ENCODE measurements around the gene ART3.
A peak's percentile ranks its signal among the peaks of the same experiment; 100 is the strongest.

Gene ART3

DNA sequence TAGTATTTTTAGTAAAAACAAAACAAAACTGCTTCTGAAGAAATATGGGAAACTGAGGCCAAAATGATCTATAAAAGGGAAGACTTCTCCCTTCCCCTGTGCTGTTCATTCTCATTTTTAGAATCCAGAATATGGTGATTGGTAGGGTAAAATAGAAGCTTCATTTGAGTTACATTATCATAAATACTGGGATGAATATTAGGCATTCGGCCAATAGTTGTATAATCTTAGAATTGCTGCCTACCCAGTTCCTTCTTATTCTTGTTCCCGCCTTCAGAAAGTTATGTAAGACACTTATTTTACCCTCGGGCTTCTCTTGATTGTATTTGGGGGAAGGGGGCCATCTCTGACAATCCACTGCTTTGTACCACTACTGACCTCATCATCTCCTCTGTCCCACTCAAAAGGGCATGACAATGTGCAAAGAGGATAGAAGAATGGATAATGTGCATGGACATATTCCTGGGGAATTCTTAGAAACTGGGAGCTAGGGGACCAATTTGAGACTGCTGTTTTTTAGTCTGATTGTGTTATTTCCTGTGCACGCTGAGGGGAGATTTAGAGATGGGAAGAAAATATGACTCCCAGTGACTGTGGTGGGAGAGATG lies 588 bp downstream of the ART3 start:
- DNase-seq (ENCODE audit: low spot score): no peak

DNA sequence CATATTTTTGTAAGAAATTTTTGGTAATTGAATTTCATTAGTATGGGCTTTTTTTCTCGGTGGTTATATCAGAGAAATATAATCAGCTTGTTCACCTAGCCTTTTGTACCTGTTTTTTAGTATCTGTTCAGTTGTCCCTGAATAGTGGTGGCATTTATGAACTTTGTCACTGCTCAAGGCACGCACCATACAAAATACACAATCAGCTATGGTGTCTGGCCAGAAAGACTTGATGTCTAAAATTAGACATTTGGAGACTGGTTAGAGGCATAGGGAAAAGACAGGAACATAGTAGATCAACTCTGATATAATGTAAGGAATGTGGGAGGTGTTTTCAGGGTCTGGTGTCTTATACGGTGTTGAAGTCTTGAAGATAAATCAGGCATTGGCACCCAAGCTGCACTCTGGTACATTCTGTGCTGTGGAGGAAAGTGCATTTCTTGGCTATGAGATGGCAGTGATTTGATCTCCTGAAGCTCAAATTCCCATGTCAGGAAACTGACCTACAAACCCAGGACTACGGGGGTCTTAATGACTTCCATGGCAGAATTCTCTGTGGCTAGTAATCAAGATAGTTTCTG lies 3.6 kb downstream of the ART3 start:
- DNase-seq (ENCODE audit: low spot score): no peak

DNA sequence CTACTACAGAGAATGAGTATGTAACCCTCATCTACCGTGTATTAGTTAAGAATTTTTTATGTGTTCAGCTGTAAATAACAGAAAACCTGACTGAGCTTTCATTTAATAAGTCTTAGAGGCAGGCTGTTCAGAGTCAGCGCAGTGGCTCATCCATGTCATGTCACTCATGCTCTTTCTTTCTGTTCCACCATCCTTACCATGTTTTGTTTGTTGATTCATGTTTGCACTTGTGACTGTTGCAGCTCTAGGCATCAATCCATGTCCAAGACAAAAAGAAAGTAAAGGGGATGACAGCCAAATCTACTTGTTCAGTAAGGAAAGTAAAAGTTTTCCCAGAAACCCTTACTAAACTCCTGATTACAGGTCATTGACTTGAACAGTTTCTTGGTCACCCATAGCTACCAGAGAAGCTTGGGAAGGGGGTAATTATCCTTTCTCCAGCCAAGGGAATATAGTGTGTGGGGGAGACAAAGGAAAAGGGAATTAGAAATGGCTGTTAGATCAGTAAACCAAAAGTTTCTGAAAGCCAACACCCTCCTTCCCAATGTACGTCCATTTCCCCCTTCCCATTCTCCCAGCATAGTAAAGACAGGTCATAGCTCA lies 9.0 kb downstream of the ART3 start:
- no peak for DNase-seq (ENCODE audit: low spot score)

- DNase-seq (ENCODE audit: low spot score): no peak
These were observed 10.0 kb downstream of the ART3 start for GRCh38 chr4:76084542-76084941.

DNA sequence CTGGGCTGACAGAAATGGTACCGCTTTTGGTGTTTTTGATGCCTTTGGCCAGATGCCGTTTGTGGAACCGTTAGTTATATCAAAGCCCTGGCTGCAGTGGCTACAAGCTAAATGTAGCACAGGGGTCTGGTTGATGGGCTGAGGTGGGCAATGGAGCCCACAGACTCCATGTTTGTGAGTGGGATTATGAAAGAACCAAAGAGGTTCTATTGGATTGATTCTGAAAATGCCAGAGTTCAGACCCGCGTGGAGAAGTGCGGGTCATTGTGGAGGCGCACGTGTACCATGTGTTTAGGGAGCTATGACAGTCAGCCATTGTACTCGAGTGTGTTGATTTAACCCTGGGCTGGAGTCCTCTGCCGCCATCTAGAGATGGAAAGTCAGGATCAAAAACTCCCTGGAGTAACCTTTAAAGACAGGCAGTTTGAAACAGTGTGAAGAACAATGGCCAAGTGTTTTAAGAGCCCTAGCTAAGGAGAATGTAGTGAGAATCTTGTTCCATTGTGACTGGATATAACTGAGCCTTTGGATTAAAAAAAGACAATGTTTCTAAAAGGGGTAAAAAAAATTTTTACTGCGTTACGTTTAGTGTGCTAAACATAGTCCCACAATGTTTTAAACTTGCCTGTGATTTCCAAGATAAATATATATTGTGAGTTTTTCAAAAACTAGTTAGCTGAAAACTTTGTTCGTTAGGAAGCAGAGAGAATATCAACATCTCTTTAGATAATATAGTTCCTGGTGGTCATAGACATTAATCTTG lies 12.7 kb downstream of the ART3 start:
- peak; percentile 70 for DNase-seq (ENCODE audit: low spot score)

DNA sequence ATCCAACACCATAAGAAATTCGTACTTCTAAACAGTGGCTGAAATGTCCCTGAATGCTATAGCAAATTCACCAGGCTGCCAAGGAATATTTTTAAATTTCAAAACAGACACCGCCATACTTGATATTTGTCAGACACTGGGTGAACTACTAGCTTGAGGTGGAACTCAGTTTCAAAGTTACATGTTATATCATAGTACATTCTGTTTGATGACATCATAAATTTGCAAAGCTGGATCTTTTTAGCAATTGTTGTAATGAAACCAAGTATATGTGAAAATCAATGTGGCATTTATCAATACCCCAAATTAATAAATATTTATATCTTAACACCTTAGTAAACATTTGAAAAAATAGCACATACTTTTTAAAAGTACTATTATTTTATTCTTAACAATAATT lies 14.2 kb downstream of the ART3 start:
- DNase-seq (ENCODE audit: low spot score): no peak

GRCh38 chr4:76090241-76090691 lies 15.8 kb downstream of the ART3 start:
- DNase-seq (ENCODE audit: low spot score): peak; percentile 75

DNA sequence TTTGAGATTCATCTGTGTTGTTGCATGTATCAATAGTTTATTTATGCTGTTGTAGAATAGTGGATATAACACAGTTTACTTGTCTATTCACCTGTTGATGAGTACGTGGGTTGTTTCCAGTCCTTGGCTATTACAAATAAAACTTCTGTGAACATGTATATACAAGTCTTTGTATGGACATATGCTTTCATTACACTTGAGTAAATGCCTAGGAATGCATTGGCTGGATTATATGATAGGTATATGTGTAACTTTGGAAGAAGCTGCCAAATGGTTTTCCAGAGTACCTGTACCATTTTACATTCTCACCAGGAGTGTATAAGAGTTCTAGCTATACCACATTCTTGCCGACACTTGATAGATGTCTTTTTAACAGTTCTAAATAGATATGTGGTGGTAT lies 16.5 kb downstream of the ART3 start:
- no peak for DNase-seq (ENCODE audit: low spot score)

GRCh38 chr4:76095568-76095967 lies 21.1 kb downstream of the ART3 start:
- DNase-seq (ENCODE audit: low spot score): no peak

DNA sequence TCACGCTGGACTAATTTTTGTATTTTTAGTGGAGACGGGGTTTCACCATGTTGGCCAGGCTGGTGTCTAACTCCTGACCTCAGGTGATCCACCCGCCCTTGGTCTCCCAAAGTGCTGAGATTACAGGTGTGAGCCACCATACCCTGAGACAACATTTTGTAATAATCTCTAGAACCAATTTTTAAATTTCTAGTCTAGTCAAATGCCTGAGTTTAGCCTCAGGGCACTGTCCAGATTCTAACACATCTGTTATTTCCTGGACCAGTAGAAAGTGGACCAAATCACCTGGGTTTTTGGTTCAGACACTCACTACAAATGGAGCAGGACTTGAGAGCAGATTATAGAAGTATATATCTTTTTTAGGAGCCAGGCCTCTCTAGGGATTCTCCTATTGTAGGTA lies 21.6 kb downstream of the ART3 start:
- no peak for DNase-seq (ENCODE audit: low spot score)

DNA sequence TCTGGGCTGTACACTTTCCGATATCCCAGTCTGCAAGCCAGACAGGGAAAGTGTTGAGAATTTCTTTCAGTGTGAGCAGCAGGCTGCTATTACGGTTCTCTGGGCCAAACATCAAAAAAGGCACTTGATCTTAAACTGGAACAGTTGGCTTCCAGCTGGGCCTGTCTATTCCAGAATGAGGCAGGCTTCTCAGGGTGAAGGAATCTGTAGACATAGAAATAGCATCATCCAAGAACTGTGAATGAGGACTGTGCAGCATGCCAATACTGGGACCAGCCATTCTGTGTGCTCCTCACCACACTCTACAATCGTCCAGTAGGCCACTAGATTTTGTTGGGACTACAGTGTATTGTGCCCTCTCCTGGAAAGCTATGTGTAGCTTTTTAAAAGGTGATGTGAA lies 31.1 kb downstream of the ART3 start:
- no peak for DNase-seq (ENCODE audit: low spot score)

GRCh38 chr4:76106442-76106841 lies 31.9 kb downstream of the ART3 start:
- no peak for DNase-seq (ENCODE audit: low spot score)

DNA sequence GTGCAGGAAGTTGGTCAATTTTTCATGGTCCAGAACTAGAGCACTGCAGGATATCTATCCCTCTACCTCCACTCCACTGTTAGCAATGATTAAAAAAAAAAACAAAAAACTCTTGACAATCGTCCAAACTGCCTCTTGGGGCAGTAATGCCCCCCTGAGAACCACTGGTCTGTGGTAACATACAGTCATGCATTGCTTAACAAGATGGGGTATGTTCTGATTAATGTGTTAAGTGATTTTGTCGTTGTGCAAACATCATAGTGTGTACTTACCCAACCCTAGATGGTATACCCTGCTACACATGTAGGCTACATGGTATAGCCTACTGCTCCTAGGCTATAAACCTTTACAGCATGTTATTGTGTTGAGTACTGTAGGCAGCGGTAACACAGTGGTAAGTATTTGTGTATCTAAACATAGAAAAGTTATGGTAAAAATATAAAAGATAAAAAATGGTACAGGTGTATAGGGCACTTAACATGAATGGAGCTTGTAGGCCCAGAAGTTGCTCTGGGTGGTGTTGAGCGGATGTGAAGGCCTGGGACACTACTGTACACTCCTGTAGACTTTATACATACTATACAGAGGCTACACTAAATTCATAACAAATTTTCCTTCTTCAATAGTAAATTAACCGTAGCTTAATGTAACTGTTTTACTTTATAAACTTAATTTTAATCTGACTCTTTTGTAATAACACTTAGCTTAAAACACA lies 34.1 kb downstream of the ART3 start:
- DNase-seq (ENCODE audit: low spot score): no peak

DNA sequence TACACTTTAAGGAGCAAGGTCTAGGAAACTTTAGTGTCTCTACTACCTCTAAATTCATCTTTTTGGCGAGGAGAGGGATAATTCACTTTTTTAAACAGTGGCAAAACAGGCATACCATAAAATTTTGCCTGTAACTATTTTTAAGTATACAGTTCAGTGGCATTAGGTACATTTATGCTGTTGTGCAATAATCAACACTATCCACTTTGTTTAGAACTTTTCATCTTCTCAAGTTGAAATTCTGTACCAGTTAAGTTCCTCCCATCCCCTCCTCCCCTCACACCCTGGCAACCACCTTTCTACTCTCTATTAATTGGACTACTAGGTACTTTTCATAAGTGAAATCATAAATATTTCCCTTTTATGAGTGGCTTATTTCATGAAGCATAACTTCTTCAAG lies 42.3 kb downstream of the ART3 start:
- DNase-seq (ENCODE audit: low spot score): no peak

DNA sequence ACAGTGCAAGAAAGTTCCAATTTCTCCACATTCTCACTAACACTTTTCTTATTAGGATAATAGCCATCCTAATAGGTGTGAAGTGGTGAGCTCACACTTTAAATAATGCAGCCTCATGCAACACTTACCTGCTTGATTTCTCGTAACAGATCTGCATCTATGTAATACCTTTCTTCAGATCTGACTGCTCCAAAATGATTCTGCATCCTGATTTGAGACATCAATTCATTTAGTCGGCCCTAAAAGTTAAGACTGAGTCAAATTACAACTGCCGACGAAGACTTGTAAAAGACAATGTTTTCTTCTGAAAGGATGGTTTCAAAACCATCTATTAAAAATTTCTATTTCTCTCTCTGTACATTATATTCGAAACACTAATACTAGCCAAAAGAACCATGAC lies 43.0 kb downstream of the ART3 start:
- no peak for DNase-seq (ENCODE audit: low spot score)

GRCh38 chr4:76120199-76120598 lies 45.7 kb downstream of the ART3 start:
- no peak for DNase-seq (ENCODE audit: low spot score)

GRCh38 chr4:76125816-76126215 lies 51.3 kb downstream of the ART3 start:
- DNase-seq (ENCODE audit: low spot score): no peak

GRCh38 chr4:76127754-76128153 lies 53.2 kb downstream of the ART3 start:
- DNase-seq (ENCODE audit: low spot score): no peak

DNA sequence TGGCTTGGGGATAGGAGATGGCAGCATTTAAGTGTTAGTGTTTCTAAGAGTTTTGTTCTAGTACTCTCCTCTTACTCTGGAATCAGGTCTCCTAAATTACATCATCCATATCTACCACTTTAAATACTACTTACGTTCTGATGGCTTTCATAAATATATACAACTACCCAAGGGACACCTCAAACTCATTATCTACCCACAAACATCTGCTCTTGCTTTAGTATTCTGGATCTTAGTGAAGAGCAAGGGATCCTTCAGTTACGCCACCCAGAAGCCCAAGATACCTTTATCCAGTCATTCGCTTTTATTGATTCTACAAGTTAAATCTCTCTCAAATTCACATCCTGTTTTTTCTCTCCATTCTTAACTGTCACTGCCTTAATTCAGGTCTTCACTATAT lies 66.7 kb downstream of the ART3 start:
- no peak for DNase-seq (ENCODE audit: low spot score)

DNA sequence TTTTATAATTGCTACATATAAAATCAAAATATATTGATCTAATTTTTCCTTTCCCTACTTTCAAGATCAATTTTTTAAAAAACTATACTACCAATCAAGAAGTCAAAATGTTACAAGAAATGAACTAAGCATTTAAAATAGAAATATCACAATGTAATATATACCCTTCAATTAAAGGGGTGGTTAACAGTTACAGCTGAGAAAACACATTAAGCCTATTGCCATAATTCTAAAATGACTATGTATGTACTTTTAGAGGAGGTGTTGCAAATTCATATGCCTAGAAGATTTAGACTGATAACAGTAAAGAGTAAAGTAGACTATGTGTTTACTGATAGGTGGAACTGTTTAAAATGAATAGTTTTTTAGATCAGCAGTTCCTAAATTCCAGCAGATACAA lies 70.0 kb downstream of the ART3 start:
- no peak for DNase-seq (ENCODE audit: low spot score)

- DNase-seq (ENCODE audit: low spot score): peak; percentile 86
These were observed 73.1 kb downstream of the ART3 start for GRCh38 chr4:76147454-76148141.

Measured in GM03348 (cell line).